SK-N-SH (cell line): ENCODE data around the gene IL1RL2. TPM values are rescaled to one million over a fixed set of nuclear protein-coding genes. Genes with fewer than 3 reads are reported as not detected.

ENCODE experiments used
- CTCF ChIA-PET: fragments of 300-600, 350-600 bp; formaldehyde crosslinking; extraction: SDS; loops from one replicate; lab custom pipeline; 2021; lab: Yijun Ruan, JAX
- POLR2A ChIA-PET: fragments of 350-600 bp; sonication (Branson Sonifier 250); formaldehyde crosslinking; extraction: SDS; loops from one replicate; lab custom pipeline; 2020; ENCODE audit warnings: antibody characterized with exemption, inconsistent platforms; lab: Yijun Ruan, JAX
- DNase-seq: peaks from one replicate; pipeline ENCODE4 v3.0.0; 2012
- H2AFZ ChIP-seq: fragments of 200-600 bp; sonication (generic); 2 replicates; pipeline ENCODE4 v1.8.1; 2016; ENCODE audit warnings: antibody characterized with exemption, mild to moderate bottlenecking, low read depth
- H3F3A ChIP-seq: fragments of 200-600 bp; sonication (generic); replicated peaks from 2 replicates; pipeline ENCODE3; 2016; ENCODE audit warnings: antibody characterized with exemption, mild to moderate bottlenecking; ENCODE audit not compliant: insufficient read depth
- H3K27ac ChIP-seq, 2 experiments: fragments of 200-500 bp in 1 of 2; fragments of 200-600 bp in 1 of 2; sonication (Bioruptor generic) in 1 of 2; sonication (generic), shearing (Covaris generic) in 1 of 2; 2 replicates each; pipeline versions ENCODE4 v1.5.1 to v1.6.1; 2014 to 2016; ENCODE audit warnings: low read depth in 2 of 2, inconsistent platforms in 1 of 2, low read length in 1 of 2, mild to moderate bottlenecking in 1 of 2, mixed read lengths in 1 of 2
- H3K27me3 ChIP-seq: fragments of 200-600 bp; sonication (generic), shearing (Covaris generic); 2 replicates; pipeline ENCODE4 v1.6.1; 2016; ENCODE audit warnings: mixed run types; ENCODE audit not compliant: insufficient read depth
- H3K36me3 ChIP-seq, 2 experiments: fragments of 200-500 bp in 1 of 2; fragments of 200-600 bp in 1 of 2; sonication (Bioruptor generic) in 1 of 2; sonication (generic) in 1 of 2; replicated peaks in 1 of 2; 2 replicates each; pipeline versions ENCODE3 to v1.5.1; 2014 to 2016; ENCODE audit warnings: low read length in 1 of 2, mild to moderate bottlenecking in 1 of 2; ENCODE audit not compliant: insufficient read depth in 2 of 2, control insufficient read depth in 1 of 2
- H3K4me1 ChIP-seq, 2 experiments: fragments of 200-500 bp in 1 of 2; fragments of 200-600 bp in 1 of 2; sonication (Bioruptor generic) in 1 of 2; sonication (generic), shearing (Covaris generic) in 1 of 2; 2 replicates each; pipeline versions ENCODE4 v1.5.1 to v1.6.1; 2014 to 2016; ENCODE audit warnings: low read depth in 1 of 2, low read length in 1 of 2, mixed run types in 1 of 2; ENCODE audit not compliant: insufficient read depth in 2 of 2, control insufficient read depth in 1 of 2
- H3K4me2 ChIP-seq: fragments of 200-600 bp; sonication (generic), shearing (Covaris generic); 2 replicates; pipeline ENCODE4 v1.6.1; 2017; ENCODE audit warnings: mixed run types
- H3K4me3 ChIP-seq, 2 experiments: fragments of 200-500 bp in 1 of 2; fragments of 200-600 bp in 1 of 2; sonication (Bioruptor generic) in 1 of 2; sonication (generic), shearing (Covaris generic) in 1 of 2; 2 replicates each; pipeline versions ENCODE4 v1.5.1 to v1.8.1; 2014 to 2016; ENCODE audit warnings: low read depth in 2 of 2, inconsistent platforms in 1 of 2, low read length in 1 of 2, mild to moderate bottlenecking in 1 of 2, mixed read lengths in 1 of 2, moderate library complexity in 1 of 2
- H3K79me2 ChIP-seq: fragments of 200-600 bp; sonication (generic); 2 replicates; pipeline ENCODE4 v1.8.1; 2017; ENCODE audit warnings: mild to moderate bottlenecking; ENCODE audit not compliant: insufficient read depth
- H3K9ac ChIP-seq: fragments of 200-600 bp; sonication (generic); 2 replicates; pipeline ENCODE4 v1.6.1; 2017; ENCODE audit warnings: mixed run types
- H3K9me2 ChIP-seq: fragments of 200-600 bp; sonication (generic); 2 replicates; pipeline ENCODE4 v1.6.1; 2017; ENCODE audit warnings: mixed run types
- H3K9me3 ChIP-seq: fragments of 200-600 bp; sonication (generic); 2 replicates; pipeline ENCODE4 v1.6.1; 2017; ENCODE audit warnings: mixed run types, mild to moderate bottlenecking, moderate library complexity
- H4K20me1 ChIP-seq: fragments of 200-600 bp; sonication (generic); 2 replicates; pipeline ENCODE4 v1.6.1; 2017; ENCODE audit warnings: mild to moderate bottlenecking, mixed run types; ENCODE audit not compliant: insufficient read depth
- CHD2 ChIP-seq: fragments of 150-350 bp; IDR thresholded peaks from 2 replicates; pipeline ENCODE4 v1.6.1; 2018; ENCODE audit warnings: low read length; ENCODE audit not compliant: partially characterized antibody
- CTCF ChIP-seq: fragments of 200-600 bp; sonication (generic); IDR thresholded peaks from 2 replicates; pipeline ENCODE4 v1.6.1; 2017; ENCODE audit warnings: antibody characterized with exemption, mild to moderate bottlenecking, moderate library complexity
- ELF1 ChIP-seq: IDR thresholded peaks from 2 replicates; pipeline ENCODE4 v1.4.0; 2012
- EZH2phosphoT487 ChIP-seq: fragments of 200-600 bp; sonication (generic); IDR thresholded peaks from 2 replicates; pipeline ENCODE4 v1.6.1; 2017; ENCODE audit warnings: low read depth, mixed run types, mild to moderate bottlenecking, antibody characterized with exemption, moderate library complexity, borderline replicate concordance
- FOSL2 ChIP-seq: IDR thresholded peaks from 2 replicates; pipeline ENCODE4 v1.4.0; 2012; ENCODE audit warnings: low read depth, mild to moderate bottlenecking, moderate library complexity, borderline replicate concordance
- FOXM1 ChIP-seq: IDR thresholded peaks from 2 replicates; pipeline ENCODE4 v1.4.0; 2012; ENCODE audit warnings: low read depth, mild to moderate bottlenecking
- IRF3 ChIP-seq: fragments of 150-350 bp; IDR thresholded peaks from 2 replicates; pipeline ENCODE4 v1.6.1; 2016; ENCODE audit warnings: mild to moderate bottlenecking, low read depth, low read length
- MEF2A ChIP-seq: IDR thresholded peaks from 2 replicates; pipeline ENCODE4 v1.4.0; 2012; ENCODE audit warnings: low read depth, borderline replicate concordance
- MXI1 ChIP-seq: IDR thresholded peaks from 2 replicates; pipeline ENCODE4 v1.6.1; 2012; ENCODE audit warnings: mild to moderate bottlenecking, low read depth, low read length, improper control_type of control experiment
- NRF1 ChIP-seq: IDR thresholded peaks from 2 replicates; pipeline ENCODE4 v1.6.1; 2012; ENCODE audit warnings: low read depth, mild to moderate bottlenecking, low read length
- PBX3 ChIP-seq: IDR thresholded peaks from 2 replicates; pipeline ENCODE4; 2012
- RXRA ChIP-seq: IDR thresholded peaks from 2 replicates; pipeline ENCODE4 v1.4.0; 2012; ENCODE audit warnings: low read depth, mild to moderate bottlenecking, borderline replicate concordance
- SIN3A ChIP-seq: IDR thresholded peaks from 2 replicates; pipeline ENCODE4 v1.6.1; 2012; ENCODE audit warnings: low read depth, mild to moderate bottlenecking, low read length, moderate library complexity, borderline replicate concordance
- TAF1 ChIP-seq: IDR thresholded peaks from 2 replicates; pipeline ENCODE4 v1.6.1; 2012; ENCODE audit warnings: low read depth, mild to moderate bottlenecking, low read length, moderate library complexity, borderline replicate concordance
- TCF12 ChIP-seq: IDR thresholded peaks from 2 replicates; pipeline ENCODE4 v1.4.0; 2012
- YY1 ChIP-seq: IDR thresholded peaks from 2 replicates; pipeline ENCODE4 v1.4.0; 2012; ENCODE audit warnings: low read depth, mild to moderate bottlenecking
- WGBS: methylation state at CpG from one replicate; pipeline ENCODE4 v1.1.6; 2017; ENCODE audit warnings: low lambda C conversion rate; 5-methylcytosine and 5-hydroxymethylcytosine counted together
- polyA plus RNA-seq, 3 experiments: library from polyadenylated mRNA; depleted of rRNA; stranded (reverse); fragments of >200 nt; gene quantifications; 2 replicates each; pipeline ENCODE4 v1.2.3, GENCODE V29; 2012

Gene IL1RL2
- polyA plus RNA-seq, 1 of the 3 experiments (the other 2 are of a cell fraction), result 0.05 TPM

DNA sequence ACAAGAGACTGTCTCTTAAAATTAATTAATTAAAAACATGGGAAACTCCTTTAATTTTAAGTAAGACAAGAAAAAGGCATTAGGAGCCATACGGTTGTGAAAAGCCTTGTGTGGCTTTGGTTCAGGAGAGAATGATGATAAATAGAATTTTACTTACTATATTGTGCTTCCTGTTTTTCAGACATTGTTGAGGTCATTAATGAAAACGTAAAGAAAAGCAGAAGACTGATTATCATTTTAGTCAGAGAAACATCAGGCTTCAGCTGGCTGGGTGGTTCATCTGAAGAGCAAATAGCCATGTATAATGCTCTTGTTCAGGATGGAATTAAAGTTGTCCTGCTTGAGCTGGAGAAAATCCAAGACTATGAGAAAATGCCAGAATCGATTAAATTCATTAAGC, 10.7 kb upstream of the IL1RL2 start:
- Histone ChIP-seq H4K20me1 (no peaks in the 10 kb centered on the region), H2AFZ (no peak overlapping the region), H3K4me2 (no peak overlapping the region), H3K4me1 (no peaks in the 10 kb centered on the region), H3K27ac (no peak overlapping the region), H3K9me2 (no peaks in the 10 kb centered on the region), H3K79me2 (no peaks in the 10 kb centered on the region), H3K9me3 (no peaks in the 10 kb centered on the region), H3K36me3 (peaks cover 10 to 28% of the 10 kb centered on the region in 2 experiments), H3K27me3 (no peaks in the 10 kb centered on the region), H3F3A (no peaks in the 10 kb centered on the region), H3K9ac (no peak overlapping the region), H3K4me3 (no peak overlapping the region)
- TF ChIP-seq FOXM1 (no peak), CHD2 (no peak), MEF2A (no peak), YY1 (no peak), RXRA (no peak)
- CTCF ChIA-PET, result no interaction called here
- DNase-seq, result no peak
- POLR2A ChIA-PET, result no interaction called here
- 45% methylated on average over 3 of the region's 3 CpGs for WGBS

DNA sequence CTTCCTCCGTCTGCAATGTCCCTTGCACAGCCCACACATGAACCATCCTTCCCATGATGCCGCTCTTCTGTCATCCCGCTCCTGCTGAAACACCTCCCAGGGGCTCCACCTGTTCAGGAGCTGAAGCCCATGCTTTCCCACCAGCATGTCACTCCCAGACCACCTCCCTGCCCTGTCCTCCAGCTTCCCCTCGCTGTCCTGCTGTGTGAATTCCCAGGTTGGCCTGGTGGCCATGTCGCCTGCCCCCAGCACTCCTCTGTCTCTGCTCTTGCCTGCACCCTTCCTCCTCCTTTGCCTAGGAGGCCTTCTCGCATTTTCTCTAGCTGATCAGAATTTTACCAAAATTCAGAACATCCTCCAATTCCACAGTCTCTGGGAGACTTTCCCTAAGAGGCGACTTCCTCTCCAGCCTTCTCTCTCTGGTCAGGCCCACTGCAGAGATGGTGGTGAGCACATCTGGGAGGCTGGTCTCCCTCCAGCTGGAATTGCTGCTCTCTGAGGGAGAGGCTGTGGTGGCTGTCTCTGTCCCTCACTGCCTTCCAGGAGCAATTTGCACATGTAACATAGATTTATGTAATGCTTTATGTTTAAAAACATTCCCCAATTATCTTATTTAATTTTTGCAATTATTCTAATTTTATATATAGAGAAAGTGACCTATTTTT, 8.9 kb upstream of the IL1RL2 start:
- Histone ChIP-seq H3K27ac (no peak overlapping the region), H4K20me1 (no peaks in the 10 kb centered on the region), H3K4me2 (no peak overlapping the region), H3K9me2 (no peaks in the 10 kb centered on the region), H3K79me2 (no peaks in the 10 kb centered on the region), H3K4me3 (no peak overlapping the region), H3K9ac (no peak overlapping the region), H3K4me1 (no peaks in the 10 kb centered on the region), H3F3A (no peaks in the 10 kb centered on the region), H2AFZ (no peak overlapping the region), H3K36me3 (peaks cover 4 to 11% of the 10 kb centered on the region in 2 experiments), H3K9me3 (no peaks in the 10 kb centered on the region), H3K27me3 (no peaks in the 10 kb centered on the region)
- TF ChIP-seq PBX3, result no peak
- no peak for TF ChIP-seq FOSL2
- 75% methylated on average over 7 of the region's 7 CpGs for WGBS
- CTCF ChIA-PET, result interaction anchor here (0.6 to 1.2 kb wide), 2 partner anchors 11 to 48 kb away, joined by 3 read pairs; no protein-coding TSS in a partner anchor
- no peak for DNase-seq
- POLR2A ChIA-PET, result no interaction called here

GRCh38 chr2:102179061-102179460, 7.8 kb upstream of the IL1RL2 start:
- Histone ChIP-seq H3F3A (no peaks in the 10 kb centered on the region), H3K9ac (no peak overlapping the region), H3K79me2 (no peaks in the 10 kb centered on the region), H3K9me2 (no peaks in the 10 kb centered on the region), H3K4me3 (no peak overlapping the region), H3K27me3 (no peaks in the 10 kb centered on the region), H2AFZ (no peak overlapping the region), H3K36me3 (peaks cover 0 to 3% of the 10 kb centered on the region in 2 experiments), H3K4me1 (no peaks in the 10 kb centered on the region), H3K4me2 (no peak overlapping the region), H3K9me3 (no peaks in the 10 kb centered on the region), H3K27ac (no peak overlapping the region), H4K20me1 (no peaks in the 10 kb centered on the region)
- 58% methylated on average over 3 of the region's 3 CpGs for WGBS
- no peak for TF ChIP-seq MXI1
- no peak for TF ChIP-seq TAF1
- TF ChIP-seq FOXM1, result no peak
- no peak for TF ChIP-seq FOSL2
- no peak for TF ChIP-seq ELF1
- TF ChIP-seq IRF3, result no peak
- TF ChIP-seq PBX3, result no peak
- TF ChIP-seq SIN3A, result no peak
- no peak for TF ChIP-seq RXRA
- no peak for TF ChIP-seq CTCF
- TF ChIP-seq TCF12, result no peak
- no peak for TF ChIP-seq EZH2phosphoT487
- no peak for TF ChIP-seq NRF1
- CTCF ChIA-PET, result no interaction called here
- POLR2A ChIA-PET, result no interaction called here
- no peak for DNase-seq
